ENCODE results near the gene SHB.

Gene SHB

GRCh38 chr9:38008168-38009034, 60.6 kb downstream of the SHB start:
- peak in 1 of 2 donors; percentile 4 for DNase-seq (ENCODE audit: low read depth in 2 of 2)

DNA sequence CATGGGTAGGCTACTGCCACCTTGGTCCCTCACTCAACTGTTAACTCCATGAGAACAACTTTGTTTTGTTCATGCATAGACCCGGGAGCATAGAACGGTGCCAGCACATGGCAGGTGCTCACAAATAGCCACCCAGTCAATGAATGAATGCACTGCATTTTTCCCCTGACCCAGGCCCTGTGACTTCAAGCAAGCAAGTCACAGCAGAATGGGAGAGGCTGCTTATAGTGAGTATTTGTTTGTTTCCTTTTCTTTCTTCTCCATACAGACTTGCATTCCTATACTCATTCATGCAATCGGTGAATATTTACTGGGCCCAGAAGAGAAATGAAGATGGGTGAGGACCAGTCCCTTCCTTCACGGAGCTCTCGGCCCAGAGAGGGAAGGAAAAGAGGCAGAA, 62.0 kb downstream of the SHB start:
- DNase-seq (ENCODE audit: low read depth in 2 of 2) = no peak

DNA sequence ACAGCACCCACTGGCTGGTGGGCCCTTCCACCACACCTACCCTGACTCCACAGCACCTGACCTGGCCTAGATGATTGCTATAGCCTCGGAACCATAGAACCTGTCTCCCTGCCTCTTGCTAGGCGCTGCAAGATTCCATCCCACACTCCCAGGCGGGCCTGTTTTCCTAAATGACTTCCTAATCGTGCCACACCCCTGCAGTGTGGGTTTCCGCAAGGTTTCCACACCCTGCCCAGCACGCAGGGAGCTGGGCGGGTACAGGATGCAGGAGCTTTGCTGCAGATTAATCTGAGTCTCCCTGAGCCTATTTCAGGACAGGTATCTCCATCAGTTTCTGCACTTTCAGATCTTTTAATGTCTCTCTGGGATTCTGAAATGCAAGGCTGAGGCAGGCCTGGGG, 62.9 kb downstream of the SHB start:
- no peak for DNase-seq (ENCODE audit: low read depth in 2 of 2)

- no peak for DNase-seq (ENCODE audit: low read depth in 2 of 2)
Observed at GRCh38 chr9:38004809-38005560, 64.0 kb downstream of the SHB start.

- DNase-seq (ENCODE audit: low read depth in 2 of 2) = no peak
Observed at GRCh38 chr9:38003946-38004808, 64.8 kb downstream of the SHB start.

- DNase-seq (ENCODE audit: low read depth in 2 of 2) = no peak
Observed at GRCh38 chr9:38003230-38003629, 65.8 kb downstream of the SHB start.

DNA sequence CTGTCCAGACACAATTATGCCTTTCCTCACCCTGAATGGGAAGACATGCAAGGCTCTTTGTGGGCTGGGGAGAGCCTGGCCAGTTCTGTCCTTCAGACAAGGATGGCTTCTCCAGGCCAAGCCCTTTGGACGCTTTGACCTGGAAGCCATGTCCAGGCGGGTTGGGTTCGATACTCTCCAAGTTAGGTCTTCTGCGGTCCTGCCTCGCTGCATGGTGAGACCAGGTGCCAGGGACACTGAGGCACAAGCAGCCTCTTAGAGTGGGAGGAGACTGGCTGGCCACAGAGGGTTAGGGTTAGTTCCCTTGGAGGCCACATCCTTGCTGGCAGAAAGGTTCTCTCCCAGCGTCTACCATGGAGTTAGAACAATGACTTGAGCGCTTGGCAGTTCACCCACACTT, 67.6 kb downstream of the SHB start:
- DNase-seq (ENCODE audit: low read depth in 2 of 2) = no peak

DNA sequence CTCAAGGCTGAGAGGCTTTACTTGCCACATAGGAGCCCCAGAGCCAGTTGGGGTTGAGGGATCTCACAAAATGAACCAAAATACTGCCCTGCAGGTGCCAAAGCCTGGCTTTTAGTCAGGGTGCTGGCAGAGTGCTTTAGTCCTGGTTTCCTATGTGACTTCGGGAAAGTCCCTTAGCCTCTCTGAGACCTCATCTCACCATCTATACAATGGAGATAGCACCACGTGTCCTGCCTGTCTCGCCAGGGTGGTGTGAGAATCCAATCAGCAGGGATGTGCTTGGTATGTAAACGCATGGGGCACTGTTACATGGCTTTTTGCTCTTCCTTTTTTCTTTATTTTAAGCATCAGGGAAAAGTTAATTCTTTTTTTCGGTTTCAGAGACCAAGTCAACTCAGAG, 68.3 kb downstream of the SHB start:
- DNase-seq (ENCODE audit: low read depth in 2 of 2) = no peak

- no peak for DNase-seq (ENCODE audit: low read depth in 2 of 2)
Observed at GRCh38 chr9:38000332-38000731, 68.7 kb downstream of the SHB start.

GRCh38 chr9:37999588-38000189, 69.3 kb downstream of the SHB start:
- DNase-seq (ENCODE audit: low read depth in 2 of 2) = no peak

DNA sequence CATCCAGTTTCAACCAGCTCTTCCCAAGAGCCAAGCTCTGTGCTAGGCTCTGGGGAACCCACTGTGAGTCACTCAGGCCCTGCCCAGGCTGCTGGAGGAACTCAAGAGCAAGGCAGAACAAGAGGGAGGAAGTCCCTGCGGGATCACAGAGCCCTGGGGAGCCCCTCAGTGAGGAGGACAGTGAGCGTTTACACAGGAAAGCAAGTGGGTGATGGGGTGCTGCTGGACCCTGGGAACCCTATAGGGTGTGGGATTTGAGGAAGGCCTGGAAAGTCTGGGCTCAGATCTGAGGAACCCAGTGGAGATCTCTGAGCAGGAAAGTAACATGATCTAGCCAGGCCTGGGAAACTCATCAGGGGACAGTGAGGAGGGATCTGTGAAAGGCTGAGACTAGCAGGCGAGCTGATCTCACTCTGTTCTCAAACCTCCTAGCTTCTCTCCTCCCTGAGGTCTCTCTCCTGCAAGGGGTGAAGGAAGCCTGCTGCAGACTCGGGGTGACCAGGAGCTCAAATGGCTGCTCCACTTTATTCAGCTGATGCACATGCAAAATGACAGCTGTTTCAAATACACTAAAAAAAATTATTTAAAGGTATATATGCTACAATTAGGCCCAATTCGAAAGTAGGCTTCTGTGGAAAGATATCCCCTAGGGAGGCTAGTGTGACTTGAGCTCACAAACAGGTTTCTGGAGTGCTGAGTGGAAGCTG, 70.0 kb downstream of the SHB start:
- DNase-seq (ENCODE audit: low read depth in 2 of 2) = no peak

DNA sequence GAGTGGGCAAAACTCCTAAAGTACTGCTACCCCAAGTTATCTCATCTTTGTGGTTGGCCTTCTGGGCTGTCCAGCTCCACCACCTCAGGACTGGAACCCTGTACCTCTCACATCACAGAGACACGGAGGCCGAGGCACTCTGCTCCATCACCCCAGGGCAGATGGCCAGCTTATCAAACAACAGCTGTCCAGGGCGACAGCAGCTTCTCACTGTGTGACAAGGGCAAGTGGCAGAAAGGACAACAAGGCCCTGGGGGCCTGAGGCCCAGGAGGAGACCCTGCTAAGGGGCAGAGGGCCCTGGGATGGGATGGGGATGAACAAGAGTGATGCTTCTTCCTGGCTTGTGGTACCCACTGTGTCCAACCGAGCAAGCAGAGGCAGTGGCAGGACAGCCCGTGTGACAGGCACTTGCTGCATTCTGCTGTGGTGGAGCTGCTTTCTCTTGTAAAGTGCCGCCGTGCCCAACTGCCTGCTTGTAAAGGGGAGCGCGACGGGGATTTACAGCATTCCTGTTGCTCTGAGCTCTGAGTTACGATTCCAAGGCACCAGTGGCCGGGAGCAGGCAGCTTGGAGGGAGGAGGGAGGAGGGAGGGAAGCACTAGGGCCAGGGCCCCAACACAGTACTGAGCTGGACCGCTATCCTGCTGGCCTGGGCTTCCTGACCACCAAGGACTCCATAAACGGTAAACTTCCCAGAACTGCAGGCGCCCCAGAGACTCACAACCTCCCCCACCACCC, 71.2 kb downstream of the SHB start:
- no peak for DNase-seq (ENCODE audit: low read depth in 2 of 2)

- no peak for DNase-seq (ENCODE audit: low read depth in 2 of 2)
Observed at GRCh38 chr9:37996819-37997217, 72.2 kb downstream of the SHB start.

- no peak for DNase-seq (ENCODE audit: low read depth in 2 of 2)
Observed at GRCh38 chr9:37995961-37996818, 72.8 kb downstream of the SHB start.

GRCh38 chr9:37995348-37995737, 73.7 kb downstream of the SHB start:
- DNase-seq (ENCODE audit: low read depth in 2 of 2) = no peak

DNA sequence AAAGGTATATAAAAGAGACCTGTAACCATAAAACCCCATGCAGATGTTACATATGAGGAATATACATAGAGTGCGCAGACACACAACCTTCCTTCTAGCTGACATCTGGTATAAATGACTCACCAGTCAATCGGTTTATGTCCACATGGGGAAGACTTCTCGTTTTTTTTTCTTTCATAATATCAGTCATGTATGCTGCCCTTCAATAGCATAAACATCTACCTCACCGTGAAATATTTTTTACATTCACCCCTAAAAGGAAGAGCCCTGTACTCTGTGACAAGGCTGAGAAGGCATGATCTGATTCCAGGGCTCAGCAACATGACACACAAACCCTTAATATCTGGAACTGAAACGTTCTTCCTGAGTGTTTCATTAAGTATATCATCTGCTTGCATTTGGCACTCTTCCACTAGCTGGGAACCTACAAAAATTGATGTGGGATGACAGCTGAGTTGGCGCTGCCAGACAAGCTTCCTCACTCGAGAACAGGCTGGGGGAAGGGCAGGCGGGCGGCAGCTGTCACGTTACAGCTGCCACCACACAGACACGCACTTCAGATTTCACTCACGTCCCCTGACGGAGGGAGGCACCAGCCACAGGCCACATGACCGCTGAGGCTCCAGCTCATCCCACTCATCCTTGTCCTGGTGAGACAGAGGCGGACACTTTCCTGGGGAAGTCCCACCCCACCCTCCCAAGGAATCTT, 74.2 kb downstream of the SHB start:
- no peak for DNase-seq (ENCODE audit: low read depth in 2 of 2)

- DNase-seq (ENCODE audit: low read depth in 2 of 2) = no peak
Observed at GRCh38 chr9:37992924-37993349, 76.1 kb downstream of the SHB start.

GRCh38 chr9:37990404-37991015, 78.5 kb downstream of the SHB start:
- no peak for DNase-seq (ENCODE audit: low read depth in 2 of 2)

All from stimulated activated CD4-positive, alpha-beta T cell treated with anti-CD3 and anti-CD28 coated beads, Interleukin-1b, Interleukin-23, amount 100 ng/mL, for 1 hour (primary cell).